ENCODE results near the gene MGAM2. TPM values are rescaled to one million over a fixed set of nuclear protein-coding genes. Genes with fewer than 3 reads are reported as not detected.

MGAM2 gene
- total and polyA plus RNA-seq, 2 of the 8 experiments (the other 6 are each of a cell fraction or from before 2014, with no cell fraction given): 0.02 TPM; not detected in 1

DNA sequence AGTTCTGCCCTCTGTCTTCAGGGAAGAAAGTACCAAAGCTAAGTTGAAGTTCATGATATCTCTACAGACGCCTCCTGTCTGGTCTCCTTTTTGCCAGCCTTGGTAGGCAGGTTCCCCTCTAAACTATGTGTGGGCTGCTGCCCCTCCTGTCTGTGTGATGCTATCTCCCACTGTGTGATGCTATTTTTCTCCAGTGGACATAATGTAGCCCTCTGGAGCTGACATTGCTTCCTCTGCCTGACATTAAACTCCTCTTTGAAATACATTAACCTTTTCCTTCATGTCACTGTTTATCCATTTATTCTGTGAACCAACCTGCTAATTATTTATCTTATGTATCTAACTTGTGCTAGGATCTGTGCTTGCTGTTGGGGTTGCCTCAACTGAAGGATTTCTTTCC lies 146.4 kb downstream of the MGAM2 start, which contains the start of gene PRSS58:
Gene PRSS58, minus strand, starts transcription at position 101 of the 400 bp plus-strand sequence. CDS start 351 bp downstream, outside the sequence.
- Histone ChIP-seq H3K23me2 (ENCODE audit: low read depth, low read length) (no peaks in the 10 kb centered on the region), H3K79me2 (ENCODE audit: control insufficient read depth in 1 of 2, insufficient read depth in 2 of 2, low read length in 2 of 2) (no peaks in the 10 kb centered on the region), H3K14ac (ENCODE audit: insufficient read length) (no peak within 1 kb of the TSS), H3K4ac (replicated peaks; ENCODE audit: insufficient read length, low read depth, low read length) (no peak within 1 kb of the TSS), H3K4me2 (ENCODE audit: insufficient read depth in 1 of 2, low read depth in 2 of 2, low read length in 2 of 2) (no peak within 1 kb of the TSS), H3K9me3 (ENCODE audit: insufficient read depth in 2 of 2, low read depth in 1 of 2, low read length in 1 of 2) (0 out of 4 replicates have a peak, but pooled peaks cover 0 to 3% of the 10 kb centered on the region in 2 experiments), H2BK20ac (ENCODE audit: low read length) (no peak within 1 kb of the TSS), H3K9ac (replicated peaks in 1 of 4; ENCODE audit: extremely low read depth in 1 of 4, low read depth in 3 of 4, low read length in 3 of 4) (no peak within 1 kb of the TSS), H3K27me3 (replicated peaks in 1 of 4; ENCODE audit: control insufficient read depth in 3 of 4, extremely low read depth in 1 of 4, insufficient read depth in 3 of 4, low read length in 3 of 4) (no peaks in the 10 kb centered on the region), H3K27ac (ENCODE audit: low read depth, low read length) (no peak within 1 kb of the TSS), H3K23ac (ENCODE audit: insufficient read length) (no peak within 1 kb of the TSS), H3K36me3 (ENCODE audit: control insufficient read depth in 2 of 4, insufficient read depth in 4 of 4, low read length in 3 of 4) (no peaks in the 10 kb centered on the region), H2BK5ac (ENCODE audit: low read depth, low read length) (no peak within 1 kb of the TSS), H2AFZ (ENCODE audit: low read length) (no peak within 1 kb of the TSS), H3K18ac (ENCODE audit: extremely low read depth, low read length) (no peak within 1 kb of the TSS), H4K5ac (ENCODE audit: insufficient read length, low read depth, low read length) (no peak within 1 kb of the TSS), H3K79me1 (ENCODE audit: low read depth, low read length) (no peaks in the 10 kb centered on the region), H4K91ac (replicated peaks; ENCODE audit: insufficient read length, low read length) (no peak within 1 kb of the TSS), H3K4me3 (ENCODE audit: extremely low read depth in 1 of 4, insufficient read depth in 2 of 4, low read depth in 3 of 4, low read length in 4 of 4) (no peak within 1 kb of the TSS), H2BK15ac (ENCODE audit: low read length) (no peak within 1 kb of the TSS), H4K8ac (ENCODE audit: extremely low read depth, insufficient read depth, low read length) (no peak within 1 kb of the TSS), H4K20me1 (replicated peaks in 1 of 2; ENCODE audit: control insufficient read depth in 1 of 2, insufficient read depth in 2 of 2, low read length in 2 of 2) (no peaks in the 10 kb centered on the region), H2BK12ac (ENCODE audit: low read depth, low read length) (no peak within 1 kb of the TSS), H2AK5ac (ENCODE audit: low read depth, low read length) (no peak within 1 kb of the TSS), H3K4me1 (replicated peaks in 1 of 4; ENCODE audit: control insufficient read depth in 3 of 4, insufficient read depth in 4 of 4, low read length in 3 of 4) (no peaks in the 10 kb centered on the region), H3K56ac (replicated peaks; ENCODE audit: insufficient read length, low read depth, low read length) (no peak within 1 kb of the TSS), H2BK120ac (replicated peaks; ENCODE audit: low read depth, low read length) (no peak within 1 kb of the TSS)
- WGBS, 2 experiments (ENCODE audit: extremely low coverage in 1 of 2, insufficient coverage in 1 of 2, insufficient read length in 1 of 2, insufficient replicate concordance in 2 of 2, low coverage in 1 of 2, low lambda C conversion rate in 2 of 2, missing lambda C conversion rate in 1 of 2): 86% methylated on average over 1 of the region's 1 CpG; no CpG with 5 or more reads in 1 of the 2 experiments
- CTCF ChIA-PET (ENCODE audit: partially characterized antibody): interaction anchor here (1.1 to 1.2 kb wide), 2 partner anchors 9 to 13 kb away, joined by 3 read pairs; no protein-coding TSS in a partner anchor
- no peak for DNase-seq (ENCODE audit: low read depth in 1 of 2, low spot score in 2 of 2)
- POLR2A ChIA-PET (ENCODE audit: partially characterized antibody): no interaction called here
- no peak for FAIRE-seq
- TF ChIP-seq SIX5 (IDR thresholded peaks at IDR 0.05; ENCODE audit: low read depth, low read length): no peak

Data from H1 (cell line).